GM12891 (cell line): ENCODE data around the gene TNMD.

ENCODE experiments used
- DNase-seq: peaks from one replicate; pipeline ENCODE4 v3.0.0; 2011; ENCODE audit warnings: low spot score; ENCODE audit not compliant: insufficient read length
- FAIRE-seq: peaks from 2 replicates; lab custom pipeline; 2011; peaks lifted over from hg19 to GRCh38; lab: Jason Lieb, UNC
- PAX5 ChIP-seq: IDR thresholded peaks from 2 replicates; pipeline ENCODE4 v1.6.1; 2011; ENCODE audit warnings: low read length, moderate library complexity, mild to moderate bottlenecking; ENCODE audit not compliant: insufficient read depth, severe bottlenecking
- POLR2A ChIP-seq: IDR thresholded peaks from 2 replicates; pipeline ENCODE4 v1.6.1; 2011; ENCODE audit warnings: low read depth, low read length, control low read depth
- POLR2AphosphoS5 ChIP-seq: IDR thresholded peaks from 2 replicates; pipeline ENCODE4 v1.6.1; 2011; ENCODE audit warnings: low read depth, low read length, control low read depth
- POU2F2 ChIP-seq: IDR thresholded peaks from 2 replicates; pipeline ENCODE4 v1.6.1; 2011; ENCODE audit warnings: low read depth, mild to moderate bottlenecking, control low read depth, low read length, moderate library complexity
- SPI1 ChIP-seq: IDR thresholded peaks from 2 replicates; pipeline ENCODE4 v1.6.1; 2011; ENCODE audit warnings: low read depth, low read length, control low read depth
- TAF1 ChIP-seq: IDR thresholded peaks from 2 replicates; pipeline ENCODE4 v1.6.1; 2011; ENCODE audit warnings: low read depth, low read length, control low read depth

TNMD gene

GRCh38 chrX:100600758-100601157, 16.0 kb downstream of the TNMD start:
- DNase-seq = no peak
- FAIRE-seq = peak; percentile 62
- TF ChIP-seq PAX5 (no peak), TAF1 (no peak), POU2F2 (no peak), POLR2AphosphoS5 (no peak), POLR2A (no peak)

GRCh38 chrX:100606753-100607152, 22.0 kb downstream of the TNMD start:
- TF ChIP-seq SPI1 (no peak), POLR2A (no peak), TAF1 (no peak), PAX5 (no peak), POLR2AphosphoS5 (no peak), POU2F2 (no peak)
- DNase-seq (no peak), FAIRE-seq (peak; percentile 40)

- DNase-seq = no peak
- TF ChIP-seq SPI1 = no peak
- no peak for TF ChIP-seq POLR2A
- TF ChIP-seq TAF1 = no peak
- no peak for FAIRE-seq
These were observed 24.9 kb downstream of the TNMD start for GRCh38 chrX:100609591-100609990.

- no peak for TF ChIP-seq POU2F2
- no peak for TF ChIP-seq PAX5
- FAIRE-seq (no peak), DNase-seq (no peak)
These were observed 27.2 kb downstream of the TNMD start for GRCh38 chrX:100611951-100612350.

- TF ChIP-seq POLR2AphosphoS5 = no peak
- TF ChIP-seq PAX5 = no peak
- TF ChIP-seq SPI1 = no peak
- no peak for TF ChIP-seq POU2F2
- TF ChIP-seq TAF1 = no peak
- no peak for TF ChIP-seq POLR2A
- DNase-seq = no peak
- FAIRE-seq = no peak
These were observed 30.3 kb downstream of the TNMD start for GRCh38 chrX:100615005-100615404.

- FAIRE-seq (no peak), DNase-seq (no peak)
- TF ChIP-seq SPI1 = no peak
- TF ChIP-seq POLR2A = no peak
- no peak for TF ChIP-seq PAX5
- TF ChIP-seq POLR2AphosphoS5 = no peak
- no peak for TF ChIP-seq POU2F2
- no peak for TF ChIP-seq TAF1
These were observed 38.3 kb downstream of the TNMD start for GRCh38 chrX:100623001-100623400.

DNA sequence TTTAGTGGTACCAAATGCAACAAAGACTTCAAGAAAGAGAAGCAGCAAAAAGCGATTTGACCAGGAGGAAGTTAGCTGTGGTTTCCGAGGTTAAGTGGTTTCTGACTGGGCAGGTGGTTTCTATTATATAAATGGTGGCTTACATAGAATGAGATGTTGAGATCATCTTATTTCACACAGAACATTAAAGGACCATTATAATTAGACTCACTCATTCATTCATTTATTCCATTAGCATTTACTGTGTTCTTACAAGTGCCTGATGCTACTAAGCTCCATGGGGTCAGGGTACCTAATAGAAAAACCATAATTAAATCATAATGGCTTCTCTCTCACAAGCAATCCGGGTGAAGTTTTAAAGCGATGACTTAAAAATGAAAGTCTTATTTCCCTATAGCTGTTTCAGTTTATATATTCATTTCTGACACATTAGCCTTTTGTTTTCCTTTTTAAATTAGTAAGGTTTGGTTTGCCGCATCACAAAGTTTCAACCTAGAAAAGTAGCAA, 41.3 kb downstream of the TNMD start:
- TF ChIP-seq POLR2A (no peak), PAX5 (no peak), POU2F2 (peak; percentile 25; the same call in 1 of the 2 replicates), POLR2AphosphoS5 (no peak), TAF1 (no peak), SPI1 (0 out of 2 replicates have a peak, but pooled peaks have one; percentile 23)
- no peak for FAIRE-seq
- no peak for DNase-seq

DNA sequence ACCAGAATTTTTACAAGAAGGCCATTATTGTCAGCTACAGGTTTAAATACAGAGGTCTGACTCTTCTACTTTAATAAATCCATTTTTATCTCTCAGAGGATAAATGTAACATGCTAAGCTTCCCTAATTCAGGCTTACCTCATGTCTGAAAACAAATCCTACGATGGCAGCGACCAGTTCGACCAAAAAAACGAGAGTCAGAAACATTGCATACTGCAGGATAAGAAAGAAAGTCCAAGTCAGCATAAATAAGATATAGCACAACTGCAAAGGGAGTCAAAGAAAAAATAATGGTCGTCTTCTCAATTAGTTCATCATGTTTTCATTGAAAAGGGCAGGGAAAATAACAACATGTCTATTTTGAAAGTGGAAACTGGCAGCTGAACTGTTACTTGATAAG, 50.3 kb downstream of the TNMD start:
- TF ChIP-seq SPI1 (no peak), PAX5 (no peak), TAF1 (no peak), POLR2AphosphoS5 (no peak), POU2F2 (no peak), POLR2A (no peak)
- DNase-seq (no peak), FAIRE-seq (no peak)

DNA sequence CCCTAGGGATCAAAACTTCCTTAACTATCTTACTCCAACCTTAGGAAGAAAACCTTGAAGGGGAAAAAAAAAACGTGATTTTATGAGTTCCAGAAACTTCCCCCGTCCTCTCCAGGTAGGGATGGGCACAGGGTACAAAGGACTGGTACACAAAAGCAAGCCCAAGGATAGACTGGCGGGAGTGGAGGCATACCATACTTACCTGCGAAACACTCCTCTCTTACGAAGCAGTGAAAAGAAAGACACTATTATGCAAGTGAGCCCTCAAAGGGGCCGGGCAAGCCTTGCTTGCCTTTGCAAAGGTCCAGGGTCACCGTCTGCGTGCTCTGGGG, 51.2 kb downstream of the TNMD start:
- no peak for DNase-seq
- no peak for FAIRE-seq
- TF ChIP-seq POLR2A = no peak
- no peak for TF ChIP-seq POLR2AphosphoS5
- no peak for TF ChIP-seq TAF1
- TF ChIP-seq SPI1 = no peak
- no peak for TF ChIP-seq PAX5
- TF ChIP-seq POU2F2 = no peak

DNA sequence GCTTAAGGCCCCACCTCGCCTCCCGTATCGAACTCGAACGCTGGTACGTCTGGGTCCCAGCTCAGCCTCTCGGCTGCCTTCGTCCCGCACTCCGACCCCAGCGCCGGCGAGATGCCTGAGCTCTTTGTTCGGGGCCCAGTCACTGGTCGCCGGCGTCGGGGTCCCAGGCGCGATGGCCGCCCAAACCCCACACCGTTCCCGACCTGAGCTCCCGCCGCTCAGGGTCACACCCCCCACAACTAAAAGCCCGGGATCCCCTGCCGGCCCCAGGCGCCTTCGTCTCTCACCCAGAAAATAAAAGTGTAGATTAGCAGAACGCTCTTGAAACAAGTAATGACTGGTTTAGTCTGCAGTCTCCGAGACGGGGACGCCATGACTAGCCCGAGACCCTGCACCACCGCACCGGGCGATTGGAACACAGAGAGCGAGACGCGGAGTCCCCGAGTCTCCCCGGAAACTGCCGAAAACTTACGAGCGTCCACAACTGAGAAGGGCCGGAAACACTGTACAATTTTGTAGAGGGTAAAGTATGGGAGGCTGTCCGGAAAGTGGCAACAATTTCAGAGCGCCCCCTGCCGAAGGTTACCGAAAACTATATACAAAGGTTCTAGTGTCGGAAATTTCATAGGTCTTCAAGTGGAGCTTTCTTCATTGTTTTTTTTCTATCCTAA, 51.7 kb downstream of the TNMD start, which contains the start of gene TSPAN6:
Gene TSPAN6, minus strand, starts transcription at position 486 of the 671 bp plus-strand sequence. Its CDS starts 112 bp downstream, at position 374.
- no peak for TF ChIP-seq TAF1
- TF ChIP-seq POLR2A = no peak
- no peak for TF ChIP-seq POU2F2
- FAIRE-seq = no peak
- DNase-seq = peak; percentile 31
